ENCODE measurements around the gene GPC6.

The GPC6 gene

DNA sequence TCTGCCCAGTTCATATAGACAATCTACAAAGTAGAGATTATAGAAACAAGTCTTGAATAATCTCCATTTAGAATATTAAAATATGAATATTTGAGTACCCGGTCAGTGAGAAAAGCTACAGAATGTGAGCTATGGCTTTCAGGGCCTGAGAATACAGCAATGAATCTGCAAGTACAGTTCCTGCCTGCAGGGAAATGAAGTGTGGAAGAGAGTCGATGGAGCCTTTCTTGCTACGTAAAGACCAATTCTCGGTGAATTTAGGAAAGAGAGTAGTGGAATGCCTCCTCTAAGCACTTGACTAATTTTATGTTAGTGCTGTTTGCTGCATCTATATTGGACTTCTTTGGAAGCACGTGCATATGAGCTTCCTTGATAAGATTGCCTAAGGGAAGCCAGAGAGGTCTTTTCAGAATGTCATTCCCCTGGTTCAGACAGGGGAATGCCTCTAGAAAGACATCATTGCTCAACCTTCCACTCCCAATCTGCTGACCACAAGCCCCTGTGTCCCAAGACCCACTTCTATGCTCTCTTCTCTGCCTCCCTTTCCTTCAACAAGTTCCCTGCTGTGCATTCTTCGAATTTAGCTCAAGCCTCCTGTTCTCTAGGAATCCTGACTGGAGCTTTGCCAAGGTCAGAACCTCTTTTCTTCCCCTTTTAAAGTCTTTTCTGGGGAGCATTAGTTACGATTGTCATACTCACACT, 41.9 kb downstream of the GPC6 start:
- DNase-seq (ENCODE audit: low spot score), result no peak

DNA sequence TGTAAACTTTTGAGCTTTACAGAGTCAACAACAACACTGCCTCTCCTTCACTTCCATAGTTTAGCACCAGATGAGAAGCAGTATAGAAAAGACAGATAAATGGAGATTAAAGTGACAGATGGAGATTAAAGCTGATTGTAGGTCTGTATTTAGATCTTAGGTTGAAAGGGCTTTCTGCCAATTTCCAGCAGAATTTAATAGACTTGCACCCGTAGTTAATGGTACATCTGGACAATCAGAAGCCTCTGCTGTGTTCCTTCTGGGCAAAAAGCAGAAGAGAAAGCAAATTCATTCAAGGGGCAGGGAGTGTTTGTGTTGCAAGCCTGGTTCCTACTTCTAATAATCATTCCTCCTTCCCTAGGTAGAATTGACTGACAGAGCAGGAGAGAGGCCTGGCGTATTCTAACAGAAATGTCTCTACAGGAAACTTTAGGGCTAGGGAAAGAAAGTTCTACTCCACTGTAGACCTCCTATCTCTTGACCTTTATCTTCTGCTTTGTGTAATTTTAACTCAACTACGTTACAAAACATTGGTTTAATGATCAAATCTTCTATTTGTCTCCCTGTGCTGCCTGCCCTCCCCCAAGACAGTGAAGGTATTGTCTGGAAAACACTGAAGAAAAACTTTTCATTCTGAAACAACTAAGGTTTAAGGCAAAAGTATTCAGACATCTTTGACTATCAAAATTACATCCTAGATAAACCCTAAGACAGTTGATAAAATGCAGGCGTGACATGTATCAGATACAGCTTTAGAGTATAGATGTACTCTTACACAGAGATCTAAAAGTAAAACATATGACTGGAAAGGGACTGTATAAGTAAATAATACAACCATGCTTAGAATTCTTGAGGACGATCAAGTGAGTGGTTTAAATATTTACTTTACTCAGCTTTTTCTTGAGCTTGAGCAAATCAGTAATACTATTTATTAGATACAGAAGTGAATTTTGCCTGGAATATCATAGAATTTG, 44.4 kb downstream of the GPC6 start:
- DNase-seq (ENCODE audit: low spot score), result peak; percentile 45

DNA sequence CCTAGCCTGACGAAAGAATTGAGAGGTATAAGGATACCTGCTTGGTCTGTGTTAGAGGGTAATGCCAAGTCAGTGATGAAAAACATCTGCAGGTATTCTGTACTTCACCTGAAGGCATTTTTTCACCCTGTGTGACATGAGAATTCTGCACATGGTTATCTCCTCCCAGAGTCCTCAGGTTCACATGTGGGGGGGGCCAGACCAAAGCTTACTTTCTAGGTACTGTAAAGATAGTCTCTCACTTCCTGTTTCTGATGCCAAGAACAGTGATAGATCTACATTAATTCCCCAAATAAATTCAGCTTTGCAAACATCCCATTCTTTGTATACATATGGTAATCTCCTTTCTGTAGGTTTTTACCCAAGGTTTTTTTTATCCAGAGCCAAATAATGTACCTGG, 53.4 kb downstream of the GPC6 start:
- DNase-seq (ENCODE audit: low spot score), result no peak

DNA sequence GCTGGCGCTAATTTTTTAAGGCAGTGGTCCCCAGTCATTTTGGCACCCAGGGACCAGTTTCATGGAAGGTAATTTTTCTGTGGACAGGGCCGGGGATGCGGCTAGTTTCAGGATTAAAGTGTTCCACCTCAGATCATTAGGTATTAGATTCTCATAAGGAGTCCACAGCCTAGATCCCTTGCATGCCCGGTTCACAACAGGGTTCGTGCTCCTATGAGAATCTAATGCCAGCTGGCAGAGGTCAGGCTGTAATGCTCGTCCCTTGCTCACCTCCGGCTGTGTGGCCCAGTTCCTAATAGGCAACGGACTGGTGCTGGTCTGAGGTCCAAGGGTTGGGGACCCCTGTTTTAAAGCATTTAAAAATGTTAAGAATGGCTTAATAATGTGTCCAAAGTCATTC, 54.1 kb downstream of the GPC6 start:
- no peak for DNase-seq (ENCODE audit: low spot score)

DNA sequence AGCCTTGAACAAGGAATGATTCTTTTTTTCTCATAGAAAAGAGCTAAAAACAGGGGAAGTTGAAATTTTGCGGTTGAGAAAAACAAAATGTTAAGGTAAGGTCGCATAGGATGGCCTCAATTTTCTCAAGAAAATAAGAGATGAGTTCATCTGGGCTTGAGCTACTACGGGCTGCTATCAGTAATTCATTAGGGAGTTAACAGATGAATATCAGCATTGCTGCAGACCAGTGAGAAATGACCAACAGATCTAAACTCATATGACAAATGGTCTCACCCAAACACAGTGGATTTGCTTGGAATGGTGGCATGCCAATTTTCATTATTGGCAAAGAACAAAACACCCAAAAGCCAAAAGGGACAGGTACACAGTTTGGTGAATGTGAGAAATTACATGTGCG, 56.6 kb downstream of the GPC6 start:
- no peak for DNase-seq (ENCODE audit: low spot score)

DNA sequence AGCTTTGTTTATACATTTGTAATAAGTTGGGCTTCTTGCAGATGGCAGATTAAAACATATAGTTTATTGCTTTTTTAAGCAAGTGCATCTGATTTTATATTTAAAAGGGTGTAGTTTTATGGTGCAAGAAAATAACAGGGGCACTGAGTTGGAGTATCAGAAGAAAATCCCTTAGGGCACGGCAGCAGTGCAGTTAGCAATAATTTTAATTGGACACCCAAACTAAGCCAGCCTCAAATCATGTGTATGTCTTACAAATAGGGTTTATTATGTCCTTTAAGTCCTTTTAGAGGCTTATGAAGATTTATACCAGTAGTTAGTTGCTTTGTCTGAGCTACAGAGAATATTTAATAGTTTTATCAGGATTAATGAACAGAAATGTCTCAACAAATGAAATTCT, 57.5 kb downstream of the GPC6 start:
- peak; percentile 40 for DNase-seq (ENCODE audit: low spot score)

DNA sequence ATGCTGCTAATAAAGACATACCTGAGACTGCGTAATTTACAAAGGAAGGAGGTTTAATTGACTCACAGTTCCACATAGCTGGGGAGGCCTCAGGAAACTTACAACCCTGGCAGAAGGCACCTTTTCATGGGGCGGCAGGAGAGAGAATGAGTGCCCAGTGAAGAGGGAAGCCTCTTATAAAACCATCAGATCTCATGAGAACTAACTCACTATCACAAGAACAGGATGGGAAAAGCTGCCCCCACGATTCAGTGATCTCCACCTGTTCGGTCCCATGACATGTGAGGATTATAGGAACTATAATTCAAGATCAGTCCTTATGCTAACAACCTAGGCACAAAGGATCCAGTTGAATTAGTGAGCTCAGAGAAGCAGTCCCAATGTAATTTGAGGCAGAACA, 59.4 kb downstream of the GPC6 start:
- DNase-seq (ENCODE audit: low spot score), result no peak

DNA sequence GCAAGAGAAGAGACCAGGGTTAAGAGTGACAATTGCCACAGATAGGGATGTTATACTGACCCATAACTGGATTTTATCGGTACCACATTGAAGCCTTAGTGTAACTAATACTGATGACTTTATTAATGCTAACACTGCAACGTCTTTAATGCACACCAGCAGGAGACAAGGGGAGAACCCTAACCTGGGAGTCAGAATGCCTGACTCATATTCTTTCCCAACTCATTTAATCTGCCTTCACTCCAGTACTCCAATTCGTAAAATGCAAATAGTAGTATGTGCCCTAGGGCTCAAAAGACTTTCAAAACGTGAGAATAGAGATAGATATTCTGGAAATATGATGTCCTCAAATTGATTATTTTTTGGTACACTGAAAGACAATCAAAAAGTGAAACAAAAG, 62.4 kb downstream of the GPC6 start:
- DNase-seq (ENCODE audit: low spot score), result no peak

DNA sequence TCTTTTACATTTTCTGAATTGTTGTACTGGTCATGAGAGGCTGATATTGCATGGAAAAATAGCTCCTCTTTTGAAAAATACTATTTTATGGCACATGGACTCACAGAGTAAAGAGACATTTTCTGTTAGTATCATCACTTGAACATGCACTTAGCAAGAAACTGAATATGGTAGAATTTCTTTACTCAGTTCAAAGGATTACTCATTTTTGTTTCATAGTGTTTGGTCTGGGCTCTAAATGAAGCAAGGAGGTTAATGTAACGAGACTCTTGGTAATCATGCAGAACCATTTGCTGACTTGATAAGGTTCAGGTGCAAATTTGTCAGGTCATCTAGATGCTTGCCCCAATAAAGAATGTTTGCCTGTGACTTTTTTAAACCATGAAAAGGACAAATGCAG, 63.2 kb downstream of the GPC6 start:
- no peak for DNase-seq (ENCODE audit: low spot score)

DNA sequence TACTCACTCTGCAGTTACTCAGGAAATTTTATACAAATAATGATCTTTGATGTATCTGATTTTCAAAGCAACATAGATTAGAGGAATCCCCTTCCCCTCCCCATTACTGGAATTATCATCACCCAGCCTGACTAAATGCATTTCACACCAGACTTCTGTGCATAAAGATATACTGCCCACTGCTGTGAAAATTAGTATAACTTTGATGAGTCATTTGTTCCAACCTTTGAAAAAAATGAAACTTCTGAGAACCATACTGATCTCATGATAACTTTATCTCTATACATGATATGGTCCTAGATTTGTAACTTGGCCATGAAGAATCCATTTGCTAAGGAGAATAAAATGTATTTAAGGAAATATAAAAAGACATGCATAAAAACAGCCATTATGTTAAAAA, 63.9 kb downstream of the GPC6 start:
- DNase-seq (ENCODE audit: low spot score), result no peak

DNA sequence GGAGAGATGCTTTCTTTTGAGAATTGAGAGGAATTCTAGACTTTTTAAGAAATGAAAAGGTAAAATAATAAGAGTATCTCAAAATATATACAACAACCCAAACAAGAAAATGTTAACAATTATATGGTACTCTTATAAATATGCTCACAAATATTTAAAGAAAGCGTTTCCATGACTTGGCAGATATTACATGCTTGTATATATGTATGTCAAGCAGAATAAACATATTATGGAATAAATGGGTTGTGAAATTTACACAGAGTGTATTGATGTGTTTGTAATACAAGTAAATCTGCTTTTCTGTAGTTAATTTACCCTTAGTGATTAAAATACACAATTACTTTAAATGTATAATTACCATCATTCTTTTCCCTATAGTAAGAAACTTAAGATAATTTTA, 65.8 kb downstream of the GPC6 start:
- DNase-seq (ENCODE audit: low spot score), result no peak

DNA sequence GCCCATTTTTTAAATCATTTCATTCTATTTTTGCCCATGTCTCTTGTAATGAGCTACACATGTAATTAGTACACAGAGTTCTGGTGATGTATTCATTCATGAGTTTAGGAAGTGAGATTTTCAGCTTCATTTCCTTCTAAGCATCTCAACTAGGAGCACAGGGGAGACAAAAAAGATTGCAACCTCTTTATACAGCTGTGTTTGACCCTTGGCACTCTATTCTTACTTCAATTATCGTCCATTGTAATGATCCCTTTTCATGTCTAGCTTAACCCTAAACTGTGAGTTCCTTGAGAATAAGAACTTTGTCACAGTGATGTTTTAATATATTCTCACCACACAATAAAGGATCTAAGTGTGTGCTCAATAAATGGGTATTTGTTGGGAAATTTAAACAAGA, 67.1 kb downstream of the GPC6 start:
- DNase-seq (ENCODE audit: low spot score), result no peak

DNA sequence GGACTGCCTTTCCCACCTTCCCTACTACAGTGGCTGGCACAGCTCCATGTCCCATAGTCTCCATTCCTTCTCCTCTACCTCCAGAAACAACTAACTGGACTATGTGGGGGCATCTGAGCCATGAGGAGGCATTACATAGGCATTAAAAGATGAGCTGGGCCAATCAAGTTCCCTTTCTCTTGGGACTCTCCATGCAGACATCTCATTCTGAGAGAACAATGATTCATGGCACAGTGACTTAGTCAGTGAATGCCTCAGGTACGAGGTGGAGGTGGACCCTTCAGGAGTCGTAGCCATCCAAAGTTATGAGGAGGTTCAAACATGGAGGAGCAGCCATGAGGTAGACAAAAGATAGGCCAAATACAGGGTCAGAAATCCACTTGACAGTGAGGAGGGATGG, 70.0 kb downstream of the GPC6 start:
- DNase-seq (ENCODE audit: low spot score), result no peak

DNA sequence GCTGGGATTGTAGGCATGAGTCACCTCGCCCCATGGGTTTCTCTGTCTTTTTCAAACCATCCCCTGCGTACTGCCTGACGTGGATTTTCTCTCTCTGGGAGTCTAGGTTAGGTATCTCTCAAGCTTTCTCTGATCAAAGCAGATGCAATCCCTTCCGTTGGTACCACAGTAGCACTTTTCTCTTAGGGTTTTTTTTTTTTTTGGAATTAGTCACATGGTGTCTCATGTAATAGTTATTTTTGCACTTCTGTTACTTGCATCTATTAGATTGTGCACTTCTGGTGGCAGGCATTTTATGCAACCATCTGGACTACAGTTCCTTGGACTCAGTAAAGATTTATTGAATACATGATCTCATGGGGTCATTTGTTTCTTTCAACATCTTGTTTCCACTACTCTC, 72.1 kb downstream of the GPC6 start:
- no peak for DNase-seq (ENCODE audit: low spot score)

DNA sequence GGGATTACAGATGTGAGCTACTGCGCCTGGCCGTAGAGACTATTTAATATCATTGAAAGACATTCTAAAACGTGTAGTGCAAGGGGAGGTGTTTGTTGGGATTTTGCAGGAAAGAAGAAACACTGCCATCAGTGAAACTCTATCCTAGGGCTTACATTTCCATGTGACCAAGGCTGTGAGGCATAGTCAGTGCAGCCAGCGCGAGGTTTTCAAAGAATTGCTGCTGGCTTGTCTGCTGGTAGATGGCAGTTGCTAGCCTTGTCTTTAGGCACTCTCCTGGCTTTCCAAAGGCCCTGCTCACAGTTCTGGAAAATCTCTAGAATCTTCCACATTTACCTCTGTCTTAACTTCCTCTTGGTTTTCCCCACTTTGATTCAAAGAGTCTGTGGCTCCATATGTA, 77.5 kb downstream of the GPC6 start:
- no peak for DNase-seq (ENCODE audit: low spot score)

DNA sequence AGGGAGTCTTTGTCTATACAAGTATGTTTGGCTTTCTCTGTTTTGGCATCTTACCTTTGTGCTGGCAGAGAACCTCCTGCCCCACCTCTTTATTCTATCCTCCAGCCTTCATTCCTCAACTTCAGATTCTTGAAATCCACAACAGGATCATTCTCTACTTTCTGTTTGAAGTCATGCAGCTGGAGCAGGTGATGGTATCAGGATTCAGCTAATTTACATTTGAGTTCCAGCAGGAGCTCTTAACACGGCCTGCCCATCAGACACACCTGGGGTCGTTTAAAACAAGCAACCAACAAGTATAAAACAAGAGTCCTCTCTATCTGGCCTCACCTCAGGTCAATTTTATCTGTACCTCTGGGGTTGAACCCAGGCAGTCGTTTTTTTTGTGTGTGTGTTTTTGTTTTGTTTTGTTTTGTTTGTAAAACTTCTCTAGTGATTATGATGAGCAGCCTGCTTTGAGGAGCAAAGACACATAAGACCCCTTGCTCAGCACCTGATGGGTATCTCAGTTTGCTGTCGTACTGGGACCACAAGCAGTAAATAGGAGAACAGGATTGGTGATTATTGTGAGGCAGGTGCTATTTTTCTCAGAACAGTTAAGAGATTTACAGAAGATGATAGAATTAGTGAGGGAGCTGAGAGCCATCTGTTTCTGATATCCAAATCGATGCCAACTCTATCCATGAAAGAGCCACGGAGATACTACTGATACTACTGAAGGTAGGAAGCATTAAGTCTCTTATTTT, 78.4 kb downstream of the GPC6 start:
- peak; percentile 21 for DNase-seq (ENCODE audit: low spot score)

DNA sequence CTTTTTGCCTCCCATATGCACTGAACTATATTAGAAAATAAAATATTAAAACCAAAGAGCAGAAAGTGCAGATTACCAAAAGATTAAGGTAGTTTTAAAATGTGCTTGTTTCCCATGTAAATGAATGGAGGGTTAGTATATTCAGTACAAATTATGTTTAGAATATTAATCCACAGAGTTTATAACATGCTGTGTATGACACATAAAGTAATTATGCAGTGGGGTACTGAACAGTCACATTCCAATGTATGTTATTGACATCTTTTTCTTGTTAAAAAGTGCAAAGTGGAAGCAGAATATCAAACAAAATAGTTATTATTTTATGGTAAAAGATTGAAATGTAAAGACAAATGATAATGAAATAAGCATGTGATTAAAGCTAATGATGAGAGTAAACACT, 79.3 kb downstream of the GPC6 start:
- no peak for DNase-seq (ENCODE audit: low spot score)

DNA sequence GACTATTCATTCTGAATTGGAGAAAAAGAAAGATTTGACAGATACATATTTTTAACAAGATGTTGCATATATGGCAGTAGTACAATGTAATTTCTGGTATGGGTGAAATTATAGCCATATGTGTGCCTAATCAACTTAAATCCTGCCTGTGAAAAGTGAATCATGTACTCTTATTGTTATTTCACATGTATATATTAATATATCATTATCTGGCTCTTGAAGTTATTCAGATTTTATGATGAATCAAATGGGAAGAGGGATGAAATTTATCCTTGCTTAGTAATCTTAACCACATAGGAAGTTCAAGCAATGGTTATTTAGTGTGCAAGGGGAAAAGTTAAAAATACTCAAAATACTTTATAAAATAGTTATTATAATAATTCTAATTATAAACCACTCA, 80.5 kb downstream of the GPC6 start:
- DNase-seq (ENCODE audit: low spot score), result no peak

DNA sequence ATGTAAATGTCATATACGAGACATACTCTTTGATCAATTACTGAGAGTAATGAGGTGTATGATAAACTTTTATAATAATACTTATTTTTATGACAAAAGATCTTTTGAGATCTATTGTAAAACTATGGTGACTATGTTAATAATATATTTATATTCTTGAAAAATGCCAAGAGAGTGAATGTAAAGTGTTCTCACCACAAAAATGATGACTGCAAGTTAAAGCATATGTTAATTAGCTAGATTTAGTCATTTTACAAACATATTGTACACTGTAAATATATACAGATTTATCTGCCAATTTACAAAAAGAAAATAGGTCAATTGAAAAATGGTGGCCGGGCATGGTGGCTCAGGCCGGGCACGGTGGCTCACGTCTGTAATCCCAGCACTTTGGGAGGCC, 81.0 kb downstream of the GPC6 start:
- no peak for DNase-seq (ENCODE audit: low spot score)

DNA sequence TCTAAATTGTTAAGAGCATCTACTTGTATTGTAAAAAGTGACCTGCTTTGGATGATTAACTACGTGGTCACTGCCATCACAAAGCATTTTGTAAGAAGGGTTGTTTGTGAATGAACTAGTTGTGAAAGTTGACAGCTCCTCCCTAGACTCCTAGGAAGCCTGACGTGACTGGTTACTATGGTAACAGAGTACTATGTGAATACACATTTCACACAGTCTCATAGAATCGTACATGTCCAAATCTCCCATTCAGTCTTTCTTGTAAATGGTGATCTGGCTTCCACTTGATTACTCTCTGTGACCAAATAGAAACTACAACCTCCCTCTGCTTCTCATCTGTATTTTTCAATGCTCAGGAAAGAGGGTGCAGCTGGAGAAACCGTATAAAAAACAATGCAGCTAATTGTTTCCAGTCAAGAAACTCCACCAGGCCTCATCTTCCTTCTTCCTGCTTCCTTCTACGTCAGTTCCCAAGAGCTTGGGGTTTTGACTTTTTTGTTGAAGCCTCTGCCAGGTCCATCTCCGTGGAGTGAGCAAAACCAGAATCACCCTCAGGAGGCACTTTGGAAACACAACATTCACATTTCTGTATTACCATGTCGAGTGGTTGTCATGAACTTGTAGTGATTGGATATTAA, 83.4 kb downstream of the GPC6 start:
- no peak for DNase-seq (ENCODE audit: low spot score)

DNA sequence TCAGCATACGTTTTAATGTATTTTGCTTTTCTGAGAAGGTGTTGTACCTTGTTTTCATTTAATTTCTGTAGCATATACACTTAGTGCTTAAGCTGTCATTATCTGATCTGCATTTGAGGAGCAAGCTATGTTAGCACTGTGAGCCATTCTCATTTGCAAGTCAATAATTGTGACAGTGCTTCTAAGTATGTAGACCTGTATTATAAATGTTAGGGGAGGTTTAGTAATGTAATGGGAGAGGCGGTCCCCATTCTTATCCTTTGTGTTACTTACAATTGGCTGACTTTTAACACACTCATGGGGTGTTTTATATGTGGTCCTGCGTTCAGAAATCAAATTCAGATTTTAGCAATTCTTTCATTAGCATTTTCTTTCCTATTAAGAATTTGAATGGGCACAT, 90.2 kb downstream of the GPC6 start:
- DNase-seq (ENCODE audit: low spot score), result no peak

DNA sequence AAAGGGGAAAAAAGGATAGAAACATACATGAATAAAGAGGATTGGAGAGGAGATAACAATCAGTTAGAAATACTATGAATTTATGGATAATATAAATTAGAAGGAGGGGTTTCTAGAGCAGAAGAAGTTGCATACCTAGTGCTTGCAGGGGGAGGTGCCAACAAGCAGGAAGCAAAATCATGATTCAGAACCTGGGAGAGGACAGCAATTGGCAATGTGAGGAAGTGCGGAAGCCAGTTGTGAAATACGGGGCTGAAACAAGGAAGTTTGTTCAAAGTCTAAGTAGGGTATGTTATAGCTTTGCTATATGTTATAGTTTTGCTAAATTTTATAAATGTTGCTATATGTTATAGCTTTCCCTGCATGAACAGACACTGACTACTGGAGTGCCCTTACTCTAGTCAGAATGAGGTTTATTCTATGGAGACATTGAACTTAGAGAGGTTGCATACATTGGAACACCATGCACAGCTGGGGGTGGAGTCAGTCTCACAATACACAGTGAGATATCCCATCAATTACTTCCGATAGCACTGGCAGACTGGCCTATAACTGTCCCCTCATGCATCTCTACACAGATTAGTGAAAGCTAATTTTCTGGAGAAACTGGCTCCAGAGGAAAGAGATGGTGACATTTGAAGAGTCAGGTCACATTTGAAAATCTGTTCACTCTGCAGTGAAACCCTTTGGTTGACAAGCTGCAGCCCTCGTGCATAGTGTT, 92.1 kb downstream of the GPC6 start:
- no peak for DNase-seq (ENCODE audit: low spot score)

Data from D341Med (cell line).